HFFc6 (cell line): ENCODE measurements around the gene IMMP2L. TPM values are rescaled to one million over a fixed set of nuclear protein-coding genes. Genes with fewer than 3 reads are reported as not detected.

ENCODE experiments used
- DNase-seq: peaks from one replicate; pipeline ENCODE4 v3.0.0-alpha.2; 2018
- H3K27ac Mint-ChIP-seq: 2 replicates; pipeline ENCODE4 v1.8.0; 2020; ENCODE audit warnings: mild to moderate bottlenecking, mixed read lengths
- H3K27me3 Mint-ChIP-seq: 2 replicates; pipeline ENCODE4 v1.8.0; 2021; ENCODE audit warnings: mild to moderate bottlenecking, moderate library complexity, mixed read lengths; ENCODE audit not compliant: insufficient read depth
- H3K36me3 Mint-ChIP-seq: 2 replicates; pipeline ENCODE4 v1.8.0; 2021; ENCODE audit warnings: low read depth, mixed read lengths
- H3K4me1 Mint-ChIP-seq: 2 replicates; pipeline ENCODE4 v1.8.0; 2020; ENCODE audit warnings: low read depth, mixed read lengths
- H3K4me3 Mint-ChIP-seq: 2 replicates; pipeline ENCODE4 v1.8.0; 2020; ENCODE audit warnings: mild to moderate bottlenecking, moderate library complexity, mixed read lengths
- H3K9me3 Mint-ChIP-seq: 2 replicates; pipeline ENCODE4 v1.8.0; 2020; ENCODE audit warnings: mild to moderate bottlenecking, mixed read lengths
- CTCF ChIP-seq: fragments of 200-600 bp; sonication (generic); IDR thresholded peaks from 2 replicates; pipeline ENCODE4 v1.5.0; 2021; ENCODE audit warnings: antibody characterized with exemption, mild to moderate bottlenecking
- total RNA-seq, 6 experiments: library from RNA; stranded (reverse); fragmentation: NEBNext Ultra II Directional; extraction: Animal tissue kit (Norgen Biotek cat#: 25700); gene quantifications; 2 replicates in 1 of 6; 3 replicates in 5 of 6; pipeline ENCODE4 v1.2.3, GENCODE V29; 2021

The IMMP2L gene
- total RNA-seq, 6 experiments from 2014 or later = 7.2 to 13.6 (median 10.1) TPM

DNA sequence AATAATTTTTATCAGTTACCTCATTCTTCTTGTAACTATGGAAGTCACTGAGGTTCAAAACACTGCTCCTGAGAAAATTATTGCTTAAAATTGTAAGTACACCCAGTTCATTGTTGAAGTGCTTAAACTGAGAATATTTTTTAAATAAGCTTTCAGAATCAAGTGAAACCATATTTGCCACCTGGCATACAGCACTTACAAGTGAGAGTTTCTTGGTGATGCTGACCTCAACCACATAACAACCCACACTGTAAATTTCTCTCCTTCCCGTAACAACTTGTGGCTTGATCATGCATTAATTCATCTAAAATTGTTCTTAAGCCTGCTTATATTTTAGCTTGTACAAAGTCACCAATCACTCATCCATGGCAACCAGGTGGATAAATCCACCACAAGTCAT lies 34.0 kb downstream of the IMMP2L start:
- Mint-ChIP-seq H3K4me3 (no peak overlapping the region), H3K36me3 (no peaks in the 10 kb centered on the region), H3K27ac (no peak overlapping the region), H3K4me1 (peaks cover 16% of the 10 kb centered on the region), H3K9me3 (no peaks in the 10 kb centered on the region), H3K27me3 (no peaks in the 10 kb centered on the region)
- no peak for TF ChIP-seq CTCF
- DNase-seq = no peak

DNA sequence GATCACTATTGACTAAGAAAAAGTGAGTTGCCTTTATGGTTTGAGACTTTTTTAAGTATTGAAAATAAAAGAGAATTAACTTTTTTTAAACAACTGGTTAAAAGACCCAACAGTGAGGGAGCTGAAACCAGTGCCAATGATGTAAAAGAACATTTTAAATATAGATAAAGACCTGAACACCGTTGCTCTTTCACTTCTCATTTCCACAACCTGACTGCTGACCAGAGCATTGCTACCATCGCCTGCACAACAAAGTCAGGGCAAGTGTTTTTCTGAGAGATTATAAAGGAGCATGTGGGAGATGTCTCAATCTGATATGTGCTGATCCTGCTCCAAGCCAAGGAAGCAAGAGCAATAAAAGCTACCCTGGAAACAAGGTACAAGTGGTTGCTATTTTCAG lies 34.7 kb downstream of the IMMP2L start:
- Mint-ChIP-seq H3K27ac (no peak overlapping the region), H3K4me3 (no peak overlapping the region), H3K4me1 (peaks cover 16% of the 10 kb centered on the region), H3K36me3 (no peaks in the 10 kb centered on the region), H3K27me3 (no peaks in the 10 kb centered on the region), H3K9me3 (no peaks in the 10 kb centered on the region)
- no peak for TF ChIP-seq CTCF
- no peak for DNase-seq

DNA sequence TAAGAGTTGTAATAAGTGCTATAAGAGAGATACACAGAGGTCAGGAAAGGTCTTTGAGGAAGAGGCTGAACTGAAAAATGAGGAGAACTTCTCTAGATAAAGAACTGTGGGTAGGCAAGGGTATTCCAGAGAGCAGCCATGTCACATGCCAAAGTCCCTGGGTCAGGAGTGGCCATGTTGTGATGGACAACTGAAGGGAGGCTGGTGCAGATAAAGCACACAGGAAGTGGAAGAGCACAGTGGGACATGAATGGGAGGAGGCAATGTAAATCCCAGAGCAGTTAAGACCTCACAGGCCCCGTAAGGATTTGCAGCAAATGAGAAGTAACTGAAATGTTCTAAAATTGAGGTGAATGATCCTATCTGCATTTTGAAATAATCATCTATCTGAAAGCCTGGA lies 37.2 kb downstream of the IMMP2L start:
- H3K36me3 Mint-ChIP-seq = peaks cover 10% of the 10 kb centered on the region; the same call in 1 of the 2 replicates
- no peak for TF ChIP-seq CTCF

GRCh38 chr7:111521660-111522059 lies 40.6 kb downstream of the IMMP2L start:
- Mint-ChIP-seq H3K9me3 (no peaks in the 10 kb centered on the region), H3K27ac (no peak overlapping the region), H3K36me3 (peaks cover 18% of the 10 kb centered on the region), H3K4me3 (no peak overlapping the region), H3K4me1 (peaks cover 2% of the 10 kb centered on the region), H3K27me3 (no peaks in the 10 kb centered on the region)
- TF ChIP-seq CTCF = no peak
- DNase-seq = no peak

More for the DNA sequence above, 37.2 kb downstream of the IMMP2L start:
- no peaks in the 10 kb centered on the region for H3K9me3 Mint-ChIP-seq
- no peak for DNase-seq
- no peak overlapping the region for H3K27ac Mint-ChIP-seq
- peaks cover 13% of the 10 kb centered on the region for H3K4me1 Mint-ChIP-seq
- no peak overlapping the region for H3K4me3 Mint-ChIP-seq
- no peaks in the 10 kb centered on the region for H3K27me3 Mint-ChIP-seq

GRCh38 chr7:111518264-111518663 lies 44.0 kb downstream of the IMMP2L start:
- Mint-ChIP-seq H3K36me3 (peaks cover 18% of the 10 kb centered on the region), H3K4me1 (peaks cover 10% of the 10 kb centered on the region), H3K27me3 (no peaks in the 10 kb centered on the region), H3K9me3 (no peaks in the 10 kb centered on the region), H3K27ac (no peak overlapping the region), H3K4me3 (no peak overlapping the region)
- DNase-seq = no peak
- TF ChIP-seq CTCF = no peak

DNA sequence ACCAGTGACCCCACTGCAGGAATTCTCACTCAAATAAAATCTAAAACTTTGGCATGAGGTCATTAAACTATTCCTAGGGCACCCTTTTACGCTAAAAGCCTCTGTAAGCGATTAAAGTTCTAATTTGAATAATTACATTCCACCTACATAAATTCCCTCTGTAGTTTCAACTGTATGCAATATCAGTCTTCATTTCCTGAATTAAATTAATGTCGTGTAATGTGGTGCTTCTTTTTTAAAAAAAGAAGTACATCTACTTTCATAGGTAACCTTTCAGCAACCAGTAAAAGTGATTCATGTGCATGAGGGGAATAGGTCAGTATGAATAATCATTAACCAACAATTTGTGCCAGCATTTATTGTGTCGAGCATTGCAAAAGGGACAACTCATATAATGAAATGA lies 44.7 kb downstream of the IMMP2L start:
- no peak for DNase-seq
- H3K4me1 Mint-ChIP-seq = peaks cover 10% of the 10 kb centered on the region
- H3K9me3 Mint-ChIP-seq = no peaks in the 10 kb centered on the region
- no peak for TF ChIP-seq CTCF
- no peak overlapping the region for H3K4me3 Mint-ChIP-seq
- no peaks in the 10 kb centered on the region for H3K27me3 Mint-ChIP-seq
- peaks cover 18% of the 10 kb centered on the region for H3K36me3 Mint-ChIP-seq
- no peak overlapping the region for H3K27ac Mint-ChIP-seq
